NCI-H345 treated with DMSO at 0.1 percent for 48 hours (cell line): Measurements from ENCODE around the gene TPK1.
"Not testable (repeated sequence)": the region's sequence is repeated elsewhere in the genome, so short reads cannot be mapped to it uniquely, and the experiment has no call there.

ENCODE experiments used
- DNase-seq: peaks from one replicate; lab custom pipeline; 2025; ENCODE audit not compliant: unreplicated experiment; lab: John Stamatoyannopoulos, UW

TPK1 gene

GRCh38 chr7:144418931-144419330 lies 416.9 kb downstream of the TPK1 start:
- DNase-seq: not testable (repeated sequence)

- DNase-seq: peak; percentile 8
Observed at GRCh38 chr7:144416341-144416740, 419.5 kb downstream of the TPK1 start.

- DNase-seq: no peak
Observed at GRCh38 chr7:144415858-144416257, 420.0 kb downstream of the TPK1 start.

GRCh38 chr7:144414815-144415214 lies 421.0 kb downstream of the TPK1 start:
- DNase-seq: no peak

- DNase-seq: no peak
Observed at GRCh38 chr7:144410441-144410840, 425.4 kb downstream of the TPK1 start.

GRCh38 chr7:144408121-144408520 lies 427.7 kb downstream of the TPK1 start:
- DNase-seq: no peak

GRCh38 chr7:144407266-144407931 lies 428.5 kb downstream of the TPK1 start:
- DNase-seq: peak; percentile 4

- DNase-seq: no peak
Observed at GRCh38 chr7:144404946-144405345, 430.9 kb downstream of the TPK1 start.

- DNase-seq: no peak
Observed at GRCh38 chr7:144403649-144404061, 432.2 kb downstream of the TPK1 start, which contains the start of gene NOBOX. TSS of gene NOBOX (minus strand) at chr7:144403693.

- DNase-seq: no peak
Observed at GRCh38 chr7:144403102-144403501, 432.8 kb downstream of the TPK1 start.
